Fibroblast of skin of right quadriceps (primary cell): ENCODE measurements around the gene CXCL6.

Source experiments
- DNase-seq: peaks from one replicate; pipeline ENCODE4 v3.0.0-alpha.2; 2013

CXCL6 gene

GRCh38 chr4:73868206-73869129 lies 32.0 kb downstream of the CXCL6 start:
- DNase-seq, result no peak

- DNase-seq, result peak; percentile 44
Observed at GRCh38 chr4:73869130-73870055, 32.9 kb downstream of the CXCL6 start, which contains the start of gene CXCL1. CXCL1 (plus strand) TSS chr4:73869393; CDS start chr4:73869471, 78 bp downstream.

GRCh38 chr4:73870260-73870659 lies 33.8 kb downstream of the CXCL6 start:
- no peak for DNase-seq

GRCh38 chr4:73870768-73871167 lies 34.3 kb downstream of the CXCL6 start:
- DNase-seq, result peak; percentile 52

GRCh38 chr4:73871511-73872310 lies 35.2 kb downstream of the CXCL6 start:
- DNase-seq, result no peak

GRCh38 chr4:73872316-73873108 lies 36.0 kb downstream of the CXCL6 start:
- no peak for DNase-seq

GRCh38 chr4:73874386-73874785 lies 37.9 kb downstream of the CXCL6 start:
- DNase-seq, result no peak

- no peak for DNase-seq
Observed at GRCh38 chr4:73875401-73875800, 38.9 kb downstream of the CXCL6 start.

GRCh38 chr4:73883306-73883705 lies 46.8 kb downstream of the CXCL6 start:
- peak; percentile 91 for DNase-seq

GRCh38 chr4:73885574-73886267 lies 49.2 kb downstream of the CXCL6 start:
- DNase-seq, result peak; percentile 49
